BLaER1 treated with 17β-estradiol and CSF1 and Interleukin-3, amounts not matched to agents 10 nM and 100 nM (cell line): ENCODE measurements around the gene MYO5A.
"Not testable (repeated sequence)": the region's sequence is repeated elsewhere in the genome, so short reads cannot be mapped to it uniquely, and the experiment has no call there.

Experiments
- H3K27ac ChIP-seq, 11 experiments: shearing (Covaris generic); formaldehyde crosslinking; 2 replicates each; pipeline ENCODE4 v1.8.1; 2022
- H3K27me3 ChIP-seq, 11 experiments: shearing (Covaris generic); formaldehyde crosslinking; 2 replicates each; pipeline ENCODE4 v1.8.1; 2022
- H3K36me3 ChIP-seq, 11 experiments: shearing (Covaris generic); formaldehyde crosslinking; 2 replicates each; pipeline ENCODE4 v1.8.1; 2022
- H3K4me1 ChIP-seq, 10 experiments: shearing (Covaris generic); formaldehyde crosslinking; 2 replicates each; pipeline ENCODE4 v1.8.1; 2022
- H3K4me2 ChIP-seq, 11 experiments: shearing (Covaris generic); formaldehyde crosslinking; 2 replicates each; pipeline ENCODE4 v1.8.1; 2022
- H3K4me3 ChIP-seq, 10 experiments: shearing (Covaris generic); formaldehyde crosslinking; 2 replicates each; pipeline ENCODE4 v1.8.1; 2022
- H3K9ac ChIP-seq, 11 experiments: shearing (Covaris generic); formaldehyde crosslinking; 2 replicates each; pipeline ENCODE4 v1.8.1; 2022
- H3K9me3 ChIP-seq, 11 experiments: shearing (Covaris generic); formaldehyde crosslinking; replicated peaks in 1 of 11; 2 replicates each; pipeline ENCODE4 v1.8.1; 2022
- H4K20me1 ChIP-seq, 11 experiments: shearing (Covaris generic); formaldehyde crosslinking; 2 replicates each; pipeline ENCODE4 v1.8.1; 2022
- Cebpa-rat ChIP-seq, 11 experiments: shearing (Covaris generic); IDR thresholded peaks; 2 replicates each; pipeline ENCODE4 v1.8.1; 2022

Gene MYO5A

GRCh38 chr15:52514482-52514881 lies 14.2 kb downstream of the MYO5A start:
- no peak overlapping the region for H3K9ac ChIP-seq
- TF ChIP-seq Cebpa-rat (IDR thresholded peaks at IDR 0.05) = no peak
- H4K20me1 ChIP-seq = peaks cover 0 to 95% (median 35%) of the 10 kb centered on the region in 11 experiments; a peak in 18 of 22 replicates

GRCh38 chr15:52512869-52513268 lies 15.8 kb downstream of the MYO5A start:
- not testable (repeated sequence) for H3K4me2 ChIP-seq, H3K9ac ChIP-seq, H3K36me3 ChIP-seq, H3K9me3 ChIP-seq, H3K4me3 ChIP-seq, H3K27ac ChIP-seq, H3K27me3 ChIP-seq
- Histone ChIP-seq H4K20me1 (peaks cover 0 to 95% (median 48%) of the 10 kb centered on the region in 11 experiments; a peak in 17 of 22 replicates), H3K4me1 (peaks cover 0 to 20% (median 0%) of the 10 kb centered on the region in 10 experiments; a peak in 3 of 20 replicates)

More at GRCh38 chr15:52514482-52514881, 14.2 kb downstream of the MYO5A start:
- no peak overlapping the region for H3K4me2 ChIP-seq
- H3K4me3 ChIP-seq = no peak overlapping the region
- no peaks in the 10 kb centered on the region for H3K36me3 ChIP-seq
- H3K4me1 ChIP-seq = peaks cover 0 to 22% (median 0%) of the 10 kb centered on the region in 10 experiments; a peak in 7 of 20 replicates
- H3K27ac ChIP-seq = no peak overlapping the region
- H3K27me3 ChIP-seq = no peaks in the 10 kb centered on the region
- no peaks in the 10 kb centered on the region for H3K9me3 ChIP-seq

GRCh38 chr15:52511084-52511483 lies 17.6 kb downstream of the MYO5A start:
- no peak overlapping the region for H3K4me2 ChIP-seq
- H4K20me1 ChIP-seq = peaks cover 0 to 90% (median 52%) of the 10 kb centered on the region in 11 experiments; a peak in 17 of 22 replicates
- TF ChIP-seq Cebpa-rat (IDR thresholded peaks at IDR 0.05) = no peak
- no peaks in the 10 kb centered on the region for H3K9me3 ChIP-seq
- no peak overlapping the region for H3K9ac ChIP-seq
- no peak overlapping the region for H3K4me3 ChIP-seq
- no peaks in the 10 kb centered on the region for H3K36me3 ChIP-seq
- no peak overlapping the region for H3K27ac ChIP-seq
- peaks cover 0 to 20% (median 0%) of the 10 kb centered on the region in 10 experiments; a peak in 3 of 20 replicates for H3K4me1 ChIP-seq
- H3K27me3 ChIP-seq = no peaks in the 10 kb centered on the region

- H3K4me1 ChIP-seq = peaks cover 3 to 34% (median 10%) of the 10 kb centered on the region in 10 experiments; a peak in 19 of 20 replicates
These were observed 19.0 kb downstream of the MYO5A start for GRCh38 chr15:52509500-52510245.

GRCh38 chr15:52506549-52506948 lies 22.1 kb downstream of the MYO5A start:
- no peak overlapping the region for H3K4me3 ChIP-seq
- H4K20me1 ChIP-seq = peaks cover 5 to 69% (median 32%) of the 10 kb centered on the region in 11 experiments; a peak in 16 of 22 replicates
- H3K9ac ChIP-seq = no peak overlapping the region
- no peak for TF ChIP-seq Cebpa-rat (IDR thresholded peaks at IDR 0.05)
- H3K9me3 ChIP-seq = no peaks in the 10 kb centered on the region
- no peaks in the 10 kb centered on the region for H3K36me3 ChIP-seq
- peaks cover 17 to 59% (median 23%) of the 10 kb centered on the region in 10 experiments for H3K4me1 ChIP-seq
- H3K27ac ChIP-seq = no peak overlapping the region
- H3K4me2 ChIP-seq = no peak overlapping the region
- no peaks in the 10 kb centered on the region for H3K27me3 ChIP-seq

More at GRCh38 chr15:52509500-52510245, 19.0 kb downstream of the MYO5A start:
- Histone ChIP-seq H3K4me3 (no peak overlapping the region), H3K27ac (no peak overlapping the region), H4K20me1 (peaks cover 4 to 81% (median 38%) of the 10 kb centered on the region in 11 experiments; a peak in 16 of 22 replicates), H3K9ac (no peak overlapping the region), H3K27me3 (no peaks in the 10 kb centered on the region), H3K9me3 (no peaks in the 10 kb centered on the region), H3K4me2 (no peak overlapping the region), H3K36me3 (no peaks in the 10 kb centered on the region)
- TF ChIP-seq Cebpa-rat (IDR thresholded peaks at IDR 0.05) = no peak

GRCh38 chr15:52505151-52505550 lies 23.5 kb downstream of the MYO5A start:
- H3K4me2 ChIP-seq = peak overlapping the region in 10 of 11 experiments; percentile 3 to 93 (median 66); a peak in 13 of 22 replicates
- peak overlapping the region in 2 of 11 experiments; percentile 53 to 58; a peak in 1 of 22 replicates for H3K27ac ChIP-seq
- TF ChIP-seq Cebpa-rat (IDR thresholded peaks at IDR 0.05) = peak in 1 of 11 experiments; percentile 43; a peak in 1 of 22 replicates

GRCh38 chr15:52503788-52504496 lies 24.7 kb downstream of the MYO5A start:
- Histone ChIP-seq H3K9ac (peak overlapping the region in 4 of 11 experiments; percentile 13 to 58 (median 24); a peak in 5 of 22 replicates), H3K9me3 (peaks cover 0 to 6% (median 0%) of the 10 kb centered on the region in 11 experiments; a peak in 2 of 22 replicates), H3K36me3 (peaks cover 0 to 10% (median 4%) of the 10 kb centered on the region in 11 experiments; a peak in 6 of 22 replicates), H3K27ac (peak overlapping the region in 6 of 11 experiments; percentile 11 to 58 (median 40); a peak in 9 of 22 replicates), H3K4me1 (peaks cover 17 to 65% (median 23%) of the 10 kb centered on the region in 10 experiments), H3K4me3 (0 out of 20 replicates have a peak overlapping the region, but pooled peaks of 1 of the 10 experiments have one; percentile 16), H4K20me1 (peaks cover 5 to 47% (median 16%) of the 10 kb centered on the region in 11 experiments; a peak in 14 of 22 replicates), H3K27me3 (no peaks in the 10 kb centered on the region), H3K4me2 (peak overlapping the region; percentile 18 to 93 (median 71))
- TF ChIP-seq Cebpa-rat (IDR thresholded peaks at IDR 0.05) = no peak

More at GRCh38 chr15:52505151-52505550, 23.5 kb downstream of the MYO5A start:
- peaks cover 0 to 10% (median 4%) of the 10 kb centered on the region in 11 experiments; a peak in 6 of 22 replicates for H3K36me3 ChIP-seq
- H3K9ac ChIP-seq = no peak overlapping the region
- no peak overlapping the region for H3K4me3 ChIP-seq
- H4K20me1 ChIP-seq = peaks cover 5 to 55% (median 26%) of the 10 kb centered on the region in 11 experiments; a peak in 15 of 22 replicates
- no peaks in the 10 kb centered on the region for H3K27me3 ChIP-seq
- H3K9me3 ChIP-seq = peaks cover 0 to 6% (median 0%) of the 10 kb centered on the region in 11 experiments; a peak in 2 of 22 replicates
- H3K4me1 ChIP-seq = peaks cover 17 to 64% (median 23%) of the 10 kb centered on the region in 10 experiments

GRCh38 chr15:52502608-52503007 lies 26.1 kb downstream of the MYO5A start:
- no peak for TF ChIP-seq Cebpa-rat (IDR thresholded peaks at IDR 0.05)
- no peak overlapping the region for H3K9ac ChIP-seq
- peaks cover 0 to 6% (median 0%) of the 10 kb centered on the region in 11 experiments; a peak in 2 of 22 replicates for H3K9me3 ChIP-seq
- H4K20me1 ChIP-seq = peaks cover 5 to 42% (median 11%) of the 10 kb centered on the region in 11 experiments; a peak in 11 of 22 replicates
- no peaks in the 10 kb centered on the region for H3K27me3 ChIP-seq
- H3K4me3 ChIP-seq = no peak overlapping the region
- H3K36me3 ChIP-seq = peaks cover 0 to 10% (median 4%) of the 10 kb centered on the region in 11 experiments; a peak in 6 of 22 replicates
- no peak overlapping the region for H3K27ac ChIP-seq
- H3K4me1 ChIP-seq = peaks cover 17 to 66% (median 24%) of the 10 kb centered on the region in 10 experiments
- H3K4me2 ChIP-seq = peak overlapping the region in 1 of 11 experiments; percentile 93; a peak in 2 of 22 replicates
